ENCODE data around the gene CHD9. TPM values are rescaled to one million over a fixed set of nuclear protein-coding genes. Genes with fewer than 3 reads are reported as not detected.

CHD9 gene
- total and polyA plus RNA-seq, 9 of the 15 experiments (the other 6 are each of a cell fraction or from before 2014, with no cell fraction given) = 29.0 to 69.3 (median 40.6) TPM

GRCh38 chr16:53094013-53094630 lies 39.3 kb downstream of the CHD9 start (continued):
- TF ChIP-seq RERE (CRISPR knock-in tag; IDR thresholded peaks at IDR 0.05; ENCODE audit: borderline replicate concordance) (no peak), TCF3 (CRISPR knock-in tag; IDR thresholded peaks at IDR 0.05) (peak; percentile 48), HNRNPUL1 (IDR thresholded peaks at IDR 0.05; ENCODE audit: low read length) (no peak), PRDM10 (IDR thresholded peaks at IDR 0.05; ENCODE audit: partially characterized antibody) (peak; percentile 35), ZFP30 (CRISPR knock-in tag; IDR thresholded peaks at IDR 0.05; ENCODE audit: borderline replicate concordance) (no peak), ZNF77 (CRISPR knock-in tag; IDR thresholded peaks at IDR 0.05) (no peak), FOXM1 (IDR thresholded peaks at IDR 0.05; ENCODE audit: low read depth) (no peak), FOXM1 (CRISPR knock-in tag; IDR thresholded peaks at IDR 0.05; ENCODE audit: low read depth) (no peak), TGIF2 (CRISPR knock-in tag; IDR thresholded peaks at IDR 0.05) (no peak), SIN3A (IDR thresholded peaks at IDR 0.05; ENCODE audit: borderline replicate concordance in 2 of 2, control insufficient read depth in 1 of 2, low read depth in 2 of 2, low read length in 2 of 2) (peak in 1 of 2 experiments; percentile 74; a peak in 2 of 4 replicates), ELK1 (CRISPR knock-in tag; IDR thresholded peaks at IDR 0.05) (no peak)
